Heart right ventricle (tissue), 16 donors: ENCODE measurements around the gene GDPD5. TPM values are rescaled to one million over a fixed set of nuclear protein-coding genes. Genes with fewer than 3 reads are reported as not detected.
A peak's percentile ranks its signal among the peaks of the same experiment; 100 is the strongest.

Source experiments
- ATAC-seq, 8 donors: fragments of 200-7000 bp; cut with Tn5 transposase; one replicate each; pipeline ENCODE4 v1.9.1; 2020; ENCODE audit warnings: mild to moderate bottlenecking in 8 of 8, moderate library complexity in 8 of 8, moderate number of reproducible peaks in 1 of 8
- DNase-seq, 2 donors: peaks; one replicate each; pipeline ENCODE4 v3.0.0-alpha.2; 2020
- H3K27ac ChIP-seq, 10 donors: fragments of 200-600 bp; sonication (generic) in 2 of 10; one replicate each; pipeline versions ENCODE4 v1.5.0 to v1.8.0; 2020 to 2022; ENCODE audit warnings: mild to moderate bottlenecking in 3 of 10
- H3K27me3 ChIP-seq, 7 donors: fragments of 200-600 bp; one replicate each; pipeline ENCODE4 v1.8.0; 2021 to 2022; ENCODE audit warnings: mild to moderate bottlenecking in 2 of 7
- H3K36me3 ChIP-seq, 9 donors: fragments of 200-600 bp; sonication (generic) in 1 of 9; one replicate each; pipeline versions ENCODE4 v1.5.0 to v1.8.0; 2020 to 2022; ENCODE audit warnings: mild to moderate bottlenecking in 2 of 9
- H3K4me1 ChIP-seq, 9 donors: fragments of 200-600 bp; sonication (generic) in 1 of 9; one replicate each; pipeline versions ENCODE4 v1.5.0 to v1.8.0; 2020 to 2022; ENCODE audit warnings: mild to moderate bottlenecking in 4 of 9
- H3K4me3 ChIP-seq, 10 donors: fragments of 200-600 bp; sonication (generic) in 2 of 10; one replicate each; pipeline versions ENCODE4 v1.5.0 to v1.8.0; 2020 to 2022; ENCODE audit warnings: mild to moderate bottlenecking in 7 of 10, moderate library complexity in 2 of 10
- H3K9me3 ChIP-seq, 11 donors: fragments of 200-600 bp in 10 of 11; sonication (generic) in 2 of 11; one replicate each; pipeline versions ENCODE4 v1.5.0 to v1.8.0; 2013 to 2022; ENCODE audit warnings: mild to moderate bottlenecking in 2 of 11, control low read depth in 1 of 11, moderate library complexity in 1 of 11
- CTCF ChIP-seq, 9 donors: fragments of 200-600 bp; sonication (generic) in 2 of 9; IDR thresholded peaks; one replicate each; pipeline versions ENCODE4 v1.5.0 to v1.8.0; 2021 to 2022; ENCODE audit warnings: antibody characterized with exemption in 9 of 9, mild to moderate bottlenecking in 5 of 9, moderate library complexity in 1 of 9
- WGBS, 2 donors: extraction: QIAGEN DNeasy Blood & Tissue Kit; methylation state at CpG; one replicate each; pipeline ENCODE4 v1.1.7; 2013; ENCODE audit warnings: inconsistent platforms in 1 of 2; 5-methylcytosine and 5-hydroxymethylcytosine counted together
- intact Hi-C, 10 donors: fragments of 100-400 bp; cut with DNase I; formaldehyde crosslinking; loops; one replicate each; pipeline versions ENCODE4 v1.11.1 to v1.14.2; 2022
- polyA plus RNA-seq, 2 donors: library from polyadenylated mRNA; stranded (reverse); fragments of 200-250 nt; gene quantifications; one replicate each; pipeline ENCODE4 v1.2.3, GENCODE V29; 2013
- total RNA-seq, 10 donors: library from RNA; stranded (reverse); fragmentation: NEBNext Ultra II Directional in 3 of 10; extraction: Animal tissue kit (Norgen Biotek cat#: 25700) in 3 of 10; gene quantifications; one replicate each; pipeline versions ENCODE4 v1.2.1 to v1.2.4, GENCODE V29; 2021 to 2023
- donor health status: Arrhythmogenic right ventricular cardiomyopathy.
- donor health status: ischemic (EF 13 %, LVEDD 7.1; RV severe dilation, severe dysfunction).
- donor health status: healthy with polysubstance abuse.
- donor health status: DM: no; HTN: yes; CAD: no.
- donor health status: DM: no; HTN: no; CAD: no.
- donor health status: ischemic (EF 25% LVEDD 6.9; RV normal size, moderate dysfunction).
- donor health status: ischemic (EF 25% LVEDD 5.7; RV mildly dilated, moderate dysfunction).
- donor health status: healthy.
- donor health status: DM: yes; HTN: yes; CAD: no.
- donor health status: Ischemic cardiomyopathy.
- donor health status: ischemic (EF 35%, LVEDD 5.7; RV mildly dilated, moderate dysfunction).
- donor health status: nonischemic (EF 11% LVEDD 7.7; RV severe dilation, severe dysfunction).
- donor health status: DM: yes; HTN: yes; CAD: no.
- donor health status: PGD.
- donor health status: ischemic (EF 29% LVEDD 5.4; RV normal size, mild dysfunction).
- donor health status: nonischemic (EF 23%, LVEDD 6.1; RV moderate dilation, normal function).

GDPD5 gene
- total and polyA plus RNA-seq, 12 donors: 3.3 to 10.3 (median 4.1) TPM

GRCh38 chr11:75402002-75402773, 123.6 kb downstream of the GDPD5 start:
- Histone ChIP-seq H3K4me3 (no peak overlapping the region), H3K27ac (peak overlapping the region in 1 of 10 donors; percentile 32), H3K27me3 (no peaks in the 10 kb centered on the region), H3K36me3 (peaks cover 0 to 68% (median 54%) of the 10 kb centered on the region in 9 donors), H3K4me1 (peaks cover 8 to 59% (median 29%) of the 10 kb centered on the region in 9 donors), H3K9me3 (no peaks in the 10 kb centered on the region)
- no peak for TF ChIP-seq CTCF (IDR thresholded peaks at IDR 0.05)
- intact Hi-C loops: loop anchor here in 2 of 10 donors (5.0 kb wide), 2 partner anchors 125 to 130 kb away; partner anchors contain the start of gene GDPD5 (in 1 of the 2)
- DNase-seq (no peak), ATAC-seq (no peak)
- 88 to 90% methylated on average over 10 of the region's 10 CpGs for WGBS, 2 donors

GRCh38 chr11:75400146-75400865, 125.4 kb downstream of the GDPD5 start:
- intact Hi-C loops: loop anchor here in 3 of 10 donors (2.0 to 5.0 kb wide), 3 partner anchors 127 to 132 kb away; partner anchors contain the start of gene GDPD5 (in 1 of the 3)
- Histone ChIP-seq H3K36me3 (peaks cover 0 to 49% (median 36%) of the 10 kb centered on the region in 9 donors), H3K9me3 (no peaks in the 10 kb centered on the region), H3K27me3 (no peaks in the 10 kb centered on the region), H3K4me1 (peaks cover 8 to 48% (median 29%) of the 10 kb centered on the region in 9 donors), H3K27ac (peak overlapping the region; percentile 42 to 98 (median 91)), H3K4me3 (peak overlapping the region; percentile 53 to 87 (median 78))
- no peak for TF ChIP-seq CTCF (IDR thresholded peaks at IDR 0.05)
- DNase-seq (no peak), ATAC-seq (peak in 5 of 8 donors; percentile 8 to 20 (median 13))
- 15 to 17% methylated on average over 11 of the region's 11 CpGs for WGBS, 2 donors

GRCh38 chr11:75399344-75400145, 126.2 kb downstream of the GDPD5 start, which contains the start of gene RPS3:
Gene RPS3, plus strand, starts transcription at chr11:75399518. Its CDS starts 30 bp downstream, at chr11:75399548.
- ATAC-seq (peak; percentile 96 to 99 (median 98)), DNase-seq (peak; percentile 89 to 92)
- 0 to 1% methylated on average over 55 of the region's 55 CpGs for WGBS, 2 donors
- intact Hi-C loops: loop anchor here in 5 of 10 donors (2.0 to 10.0 kb wide), 4 partner anchors 45 to 133 kb away; partner anchors contain the start of gene GDPD5 (in 1 of the 5)
- Histone ChIP-seq H3K9me3 (no peaks in the 10 kb centered on the region), H3K27me3 (no peaks in the 10 kb centered on the region), H3K36me3 (peaks cover 0 to 41% (median 29%) of the 10 kb centered on the region in 9 donors), H3K4me1 (peaks cover 8 to 44% (median 29%) of the 10 kb centered on the region in 9 donors), H3K27ac (peak within 1 kb of the TSS; percentile 42 to 98 (median 91)), H3K4me3 (peak within 1 kb of the TSS; percentile 53 to 87 (median 78))
- TF ChIP-seq CTCF (IDR thresholded peaks at IDR 0.05): peak in 4 of 9 donors; percentile 8 to 46 (median 38)
